ENCODE results near the gene CLCN2. TPM values are rescaled to one million over a fixed set of nuclear protein-coding genes. Genes with fewer than 3 reads are reported as not detected.

CLCN2 gene
- polyA plus RNA-seq, 1 donor from 2014 or later: 13.4 TPM

- Histone ChIP-seq H3K27me3 (ENCODE audit: insufficient read depth, low read depth, low read length) (no peaks in the 10 kb centered on the region), H3K27ac (ENCODE audit: low read length) (no peak overlapping the region), H3K9me2 (ENCODE audit: insufficient read depth, low read length) (no peaks in the 10 kb centered on the region), H3K9ac (ENCODE audit: low read length) (no peak overlapping the region), H3F3A (ENCODE audit: insufficient read depth, low read length, poor library complexity, severe bottlenecking) (no peaks in the 10 kb centered on the region), H2AFZ (ENCODE audit: low read depth, low read length) (no peak overlapping the region), H3K36me3 (ENCODE audit: insufficient read depth, low read length) (no peaks in the 10 kb centered on the region), H3K4me3 (ENCODE audit: low read length) (no peak overlapping the region), H3K4me2 (ENCODE audit: low read length) (no peak overlapping the region), H4K20me1 (ENCODE audit: insufficient read depth) (no peaks in the 10 kb centered on the region), H3K79me2 (replicated peaks; ENCODE audit: insufficient read depth, low read length) (no peaks in the 10 kb centered on the region), H3K9me3 (ENCODE audit: low read length) (no peaks in the 10 kb centered on the region)
- no peak for TF ChIP-seq SMC3 (conservative IDR thresholded peaks at IDR 0.05; ENCODE audit: poor library complexity)
- no peak for TF ChIP-seq EP300 (conservative IDR thresholded peaks at IDR 0.05; ENCODE audit: poor library complexity, severe bottlenecking)
- TF ChIP-seq TAF1 (IDR thresholded peaks at IDR 0.05; ENCODE audit: low read depth): no peak
Observed at GRCh38 chr3:184409331-184409926, 48.0 kb upstream of the CLCN2 start.

- Histone ChIP-seq H3K27ac (ENCODE audit: low read length) (no peak overlapping the region), H3F3A (ENCODE audit: insufficient read depth, low read length, poor library complexity, severe bottlenecking) (no peaks in the 10 kb centered on the region), H3K4me2 (ENCODE audit: low read length) (no peak overlapping the region), H3K27me3 (ENCODE audit: insufficient read depth, low read depth, low read length) (no peaks in the 10 kb centered on the region), H3K9ac (ENCODE audit: low read length) (no peak overlapping the region), H3K36me3 (ENCODE audit: insufficient read depth, low read length) (no peaks in the 10 kb centered on the region), H3K79me2 (replicated peaks; ENCODE audit: insufficient read depth, low read length) (no peaks in the 10 kb centered on the region), H3K9me3 (ENCODE audit: low read length) (no peaks in the 10 kb centered on the region), H3K4me3 (ENCODE audit: low read length) (no peak overlapping the region), H2AFZ (ENCODE audit: low read depth, low read length) (no peak overlapping the region), H4K20me1 (ENCODE audit: insufficient read depth) (no peaks in the 10 kb centered on the region), H3K9me2 (ENCODE audit: insufficient read depth, low read length) (no peaks in the 10 kb centered on the region)
- TF ChIP-seq POLR2AphosphoS5 (IDR thresholded peaks at IDR 0.05) (no peak), EZH2 (IDR thresholded peaks at IDR 0.05; ENCODE audit: borderline replicate concordance, insufficient read depth, low read length, poor library complexity, severe bottlenecking) (no peak), CTCF (IDR thresholded peaks at IDR 0.05; ENCODE audit: poor library complexity, severe bottlenecking) (no peak), SMC3 (conservative IDR thresholded peaks at IDR 0.05; ENCODE audit: poor library complexity) (no peak), EP300 (conservative IDR thresholded peaks at IDR 0.05; ENCODE audit: poor library complexity, severe bottlenecking) (no peak), TAF1 (IDR thresholded peaks at IDR 0.05; ENCODE audit: low read depth) (no peak), RAD21 (conservative IDR thresholded peaks at IDR 0.05) (no peak), MXI1 (conservative IDR thresholded peaks at IDR 0.05; ENCODE audit: poor library complexity, severe bottlenecking) (no peak), REST (IDR thresholded peaks at IDR 0.05; ENCODE audit: borderline replicate concordance) (no peak)
Observed at GRCh38 chr3:184405075-184406030, 43.9 kb upstream of the CLCN2 start.
